Fibroblast of lung (primary cell): ENCODE measurements around the gene EME1. TPM values are rescaled to one million over a fixed set of nuclear protein-coding genes. Genes with fewer than 3 reads are reported as not detected.

Experiments
- DNase-seq, 2 donors: peaks; one replicate each; pipeline versions ENCODE4 v3.0.0 to v3.0.0-alpha.2; 2010; ENCODE audit warnings: low read depth in 2 of 2
- H2AFZ ChIP-seq: 2 replicates; pipeline ENCODE4 v1.5.1; 2012; ENCODE audit warnings: low read length, control low read depth, inconsistent platforms
- H3K27ac ChIP-seq: 2 replicates; pipeline ENCODE4 v1.5.1; 2011; ENCODE audit warnings: low read length, control low read depth; ENCODE audit not compliant: insufficient read depth
- H3K27me3 ChIP-seq: 2 replicates; pipeline ENCODE4 v1.5.1; 2011; ENCODE audit warnings: mild to moderate bottlenecking, low read length; ENCODE audit not compliant: control insufficient read depth, insufficient read depth
- H3K36me3 ChIP-seq: 2 replicates; pipeline ENCODE4 v1.5.1; 2011; ENCODE audit warnings: low read length; ENCODE audit not compliant: control insufficient read depth, insufficient read depth
- H3K4me1 ChIP-seq: 2 replicates; pipeline ENCODE4 v1.5.1; 2011; ENCODE audit warnings: low read length; ENCODE audit not compliant: control insufficient read depth, insufficient read depth; ENCODE audit errors: extremely low read depth
- H3K4me2 ChIP-seq: 2 replicates; pipeline ENCODE4 v1.5.1; 2011; ENCODE audit warnings: low read length, control low read depth; ENCODE audit not compliant: insufficient read depth; ENCODE audit errors: extremely low read depth
- H3K4me3 ChIP-seq, 4 experiments: fragments of 200-600 bp in 1 of 4; sonication (generic) in 1 of 4; replicated peaks in 1 of 4; 2 replicates each; pipeline ENCODE4 v1.5.1; 2011 to 2016; ENCODE audit warnings: low read length in 4 of 4, low read depth in 3 of 4, mild to moderate bottlenecking in 3 of 4, control low read depth in 2 of 4, inconsistent platforms in 1 of 4, mixed read lengths in 1 of 4; ENCODE audit not compliant: insufficient read depth in 1 of 4; ENCODE audit errors: control extremely low read depth in 1 of 4
- H3K79me2 ChIP-seq: 2 replicates; pipeline ENCODE4 v1.5.1; 2012; ENCODE audit warnings: mild to moderate bottlenecking, low read length, inconsistent platforms; ENCODE audit not compliant: control insufficient read depth, insufficient read depth
- H3K9ac ChIP-seq: 2 replicates; pipeline ENCODE4 v1.5.1; 2011; ENCODE audit warnings: mild to moderate bottlenecking, low read length, control low read depth; ENCODE audit not compliant: insufficient read depth
- H3K9me3 ChIP-seq: 2 replicates; pipeline ENCODE4 v1.5.1; 2012; ENCODE audit warnings: low read depth, low read length; ENCODE audit not compliant: control insufficient read depth, insufficient read depth
- H4K20me1 ChIP-seq: 2 replicates; pipeline ENCODE4 v1.5.1; 2011; ENCODE audit warnings: low read length; ENCODE audit not compliant: control insufficient read depth, insufficient read depth; ENCODE audit errors: extremely low read depth
- EZH2 ChIP-seq: IDR thresholded peaks from 2 replicates; pipeline ENCODE4 v1.5.1; 2012; ENCODE audit warnings: low read length, control low read depth, mild to moderate bottlenecking; ENCODE audit errors: missing control alignments
- polyA plus RNA-seq, 2 donors: library from polyadenylated mRNA; depleted of rRNA in 1 of 2; stranded (reverse) in 1 of 2; unstranded in 1 of 2; fragments of >200 nt; gene quantifications; 2 replicates each; pipeline ENCODE4 v1.2.1, GENCODE V29; 2011 to 2012; ENCODE audit warnings: missing spikeins in 1 of 2
- total RNA-seq: library from RNA; depleted of rRNA; stranded (reverse); fragments of >200 nt; gene quantifications from 2 replicates; pipeline ENCODE4 v1.2.1, GENCODE V29; 2014
- TF ChIP-seq, protein P1 (sequence below), 2 donors: IDR thresholded peaks in 1 of 2; conservative IDR thresholded peaks in 1 of 2; 1 replicate in 1 of 2; 2 replicates in 1 of 2; pipeline ENCODE4 v1.5.1; 2011 to 2012; ENCODE audit warnings: low read length in 2 of 2, control low read depth in 1 of 2, inconsistent platforms in 1 of 2, low read depth in 1 of 2, mild to moderate bottlenecking in 1 of 2

The EME1 gene
- total and polyA plus RNA-seq, 2 donors (not counting 1 experiment from before 2014, with no cell fraction given): 2.3 to 2.7 TPM

DNA sequence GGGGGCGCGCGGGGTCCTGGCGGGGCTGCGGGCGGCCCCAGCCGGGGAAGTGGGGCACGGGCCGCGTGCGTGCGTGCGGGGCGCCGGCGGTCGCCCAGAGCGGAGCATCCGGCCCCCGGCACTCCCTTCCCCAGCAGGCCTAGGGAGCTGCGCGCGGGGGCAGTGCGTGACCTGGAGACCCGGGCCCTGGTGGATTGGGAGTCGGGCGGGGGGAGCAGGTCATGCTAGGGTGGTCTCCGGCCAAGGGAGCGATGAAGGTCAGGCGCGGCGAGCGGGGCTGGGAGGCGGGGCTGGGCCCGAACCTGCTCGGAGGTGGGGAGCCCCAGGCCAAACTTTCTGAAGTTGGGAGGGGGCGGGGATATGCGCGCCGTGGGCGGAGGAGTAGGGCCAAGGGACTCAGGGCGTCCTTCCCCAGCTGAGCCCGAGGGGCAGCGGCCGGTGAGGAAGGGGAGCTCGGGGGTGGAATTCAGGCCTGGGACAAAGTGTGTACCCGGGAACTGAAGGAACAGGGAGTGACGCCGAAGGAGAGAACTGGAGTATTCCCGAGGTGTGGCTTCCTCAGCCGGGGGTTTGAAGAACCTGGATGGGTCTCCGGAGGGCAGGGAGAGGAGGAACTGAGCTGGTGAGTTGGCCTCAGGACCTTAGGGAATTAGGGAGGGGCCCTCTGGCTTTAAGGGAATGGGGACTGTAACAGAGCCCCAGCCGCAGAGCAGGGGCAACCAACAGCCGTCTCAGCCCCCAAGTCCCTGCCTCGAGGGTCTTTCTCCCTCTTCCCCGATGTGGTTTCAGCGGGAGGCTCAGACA lies 26.5 kb upstream of the EME1 start:
- TF ChIP-seq, protein P1, sequence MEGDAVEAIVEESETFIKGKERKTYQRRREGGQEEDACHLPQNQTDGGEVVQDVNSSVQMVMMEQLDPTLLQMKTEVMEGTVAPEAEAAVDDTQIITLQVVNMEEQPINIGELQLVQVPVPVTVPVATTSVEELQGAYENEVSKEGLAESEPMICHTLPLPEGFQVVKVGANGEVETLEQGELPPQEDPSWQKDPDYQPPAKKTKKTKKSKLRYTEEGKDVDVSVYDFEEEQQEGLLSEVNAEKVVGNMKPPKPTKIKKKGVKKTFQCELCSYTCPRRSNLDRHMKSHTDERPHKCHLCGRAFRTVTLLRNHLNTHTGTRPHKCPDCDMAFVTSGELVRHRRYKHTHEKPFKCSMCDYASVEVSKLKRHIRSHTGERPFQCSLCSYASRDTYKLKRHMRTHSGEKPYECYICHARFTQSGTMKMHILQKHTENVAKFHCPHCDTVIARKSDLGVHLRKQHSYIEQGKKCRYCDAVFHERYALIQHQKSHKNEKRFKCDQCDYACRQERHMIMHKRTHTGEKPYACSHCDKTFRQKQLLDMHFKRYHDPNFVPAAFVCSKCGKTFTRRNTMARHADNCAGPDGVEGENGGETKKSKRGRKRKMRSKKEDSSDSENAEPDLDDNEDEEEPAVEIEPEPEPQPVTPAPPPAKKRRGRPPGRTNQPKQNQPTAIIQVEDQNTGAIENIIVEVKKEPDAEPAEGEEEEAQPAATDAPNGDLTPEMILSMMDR (conservative IDR thresholded peaks at IDR 0.05 in 1 of 2, IDR thresholded peaks at IDR 0.05 in 1 of 2; ENCODE audit: low read depth in 1 of 2, low read length in 2 of 2): no peak
- Histone ChIP-seq H3K4me1 (peaks cover 9% of the 10 kb centered on the region), H4K20me1 (no peaks in the 10 kb centered on the region), H3K4me3 (peak overlapping the region; percentile 75 to 92 (median 88)), H3K9me3 (no peaks in the 10 kb centered on the region), H3K27me3 (peaks cover 2% of the 10 kb centered on the region), H3K79me2 (peaks cover 13% of the 10 kb centered on the region), H3K27ac (peak overlapping the region; percentile 58), H3K9ac (peak overlapping the region; percentile 77), H2AFZ (peak overlapping the region; percentile 83), H3K36me3 (peaks cover 2% of the 10 kb centered on the region), H3K4me2 (peak overlapping the region; percentile 93)
- DNase-seq: no peak

DNA sequence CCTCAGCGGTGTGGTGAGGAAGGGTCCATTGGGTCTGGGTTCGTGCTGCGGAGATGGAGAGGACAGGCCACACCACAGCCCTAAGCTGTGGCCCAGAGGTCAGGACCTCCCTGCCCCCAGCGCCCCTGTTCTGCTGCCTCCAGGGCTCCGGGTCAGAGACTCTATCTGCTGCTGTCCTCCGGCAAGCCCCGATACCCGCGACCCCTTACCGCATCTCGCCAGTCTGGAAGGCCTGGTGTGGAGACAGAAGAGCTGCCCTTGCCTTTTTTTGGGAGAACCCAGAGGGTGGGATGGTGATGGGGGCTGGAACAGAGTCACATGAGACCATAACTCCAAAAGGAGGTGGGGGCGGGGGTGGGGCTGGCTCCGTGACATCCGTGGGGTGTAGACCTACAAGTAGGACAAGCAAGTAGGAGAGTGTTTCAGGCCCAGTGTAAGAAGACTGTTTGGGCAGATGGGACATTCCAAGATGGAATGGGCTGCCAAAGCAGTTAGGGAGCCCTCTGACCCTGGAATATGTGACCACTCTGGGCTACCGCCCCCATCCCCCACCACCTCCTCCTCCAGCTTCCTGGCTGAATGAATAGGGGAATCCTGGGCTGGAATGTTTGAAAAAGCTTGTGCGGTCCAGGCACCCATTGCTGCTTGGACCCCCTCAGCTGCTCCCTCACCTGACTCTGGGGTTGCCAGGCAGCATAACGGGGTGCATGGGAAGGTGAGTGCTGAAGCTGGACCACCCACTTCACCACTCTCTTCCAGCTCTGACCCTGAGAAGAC lies 25.7 kb upstream of the EME1 start:
- H3K27ac ChIP-seq: peak overlapping the region; percentile 58
- peaks cover 2% of the 10 kb centered on the region for H3K36me3 ChIP-seq
- H3K79me2 ChIP-seq: peaks cover 13% of the 10 kb centered on the region
- peak overlapping the region; percentile 93 for H3K4me2 ChIP-seq
- H3K27me3 ChIP-seq: peaks cover 2% of the 10 kb centered on the region
- TF ChIP-seq, protein P1 (conservative IDR thresholded peaks at IDR 0.05 in 1 of 2, IDR thresholded peaks at IDR 0.05 in 1 of 2; ENCODE audit: low read depth in 1 of 2, low read length in 2 of 2): no peak
- TF ChIP-seq EZH2: no peak
- no peaks in the 10 kb centered on the region for H3K9me3 ChIP-seq
- H2AFZ ChIP-seq: peak overlapping the region; percentile 49
- H3K4me3 ChIP-seq: peak overlapping the region; percentile 75 to 92 (median 88)
- peaks cover 9% of the 10 kb centered on the region for H3K4me1 ChIP-seq
- no peaks in the 10 kb centered on the region for H4K20me1 ChIP-seq
- H3K9ac ChIP-seq: peak overlapping the region; percentile 77
- DNase-seq: no peak

DNA sequence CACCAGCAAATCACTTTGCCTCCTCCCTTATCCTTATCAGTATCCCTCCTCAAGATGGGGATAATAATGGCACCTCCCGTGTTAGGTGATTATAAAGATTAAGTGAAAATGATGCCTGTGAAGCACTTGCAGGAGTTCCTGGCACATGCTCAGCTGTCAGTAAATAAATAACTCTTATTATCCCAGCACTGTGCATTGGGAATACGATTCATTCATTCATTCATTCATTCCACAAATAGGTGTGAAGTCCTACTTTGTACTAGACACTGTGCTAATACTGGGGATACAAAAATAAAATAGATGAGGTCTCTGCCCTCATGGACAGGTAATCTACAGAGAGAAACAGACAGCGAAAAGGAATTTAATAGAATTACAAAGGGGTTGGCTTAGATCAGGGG lies 25.1 kb upstream of the EME1 start:
- H3K4me3 ChIP-seq: peak overlapping the region in 1 of 4 experiments; percentile 92
- peaks cover 2% of the 10 kb centered on the region for H3K27me3 ChIP-seq
- H3K4me1 ChIP-seq: peaks cover 9% of the 10 kb centered on the region
- TF ChIP-seq, protein P1 (conservative IDR thresholded peaks at IDR 0.05 in 1 of 2, IDR thresholded peaks at IDR 0.05 in 1 of 2; ENCODE audit: low read depth in 1 of 2, low read length in 2 of 2): no peak
- TF ChIP-seq EZH2: no peak
- H3K36me3 ChIP-seq: peaks cover 2% of the 10 kb centered on the region
- no peak overlapping the region for H3K9ac ChIP-seq
- DNase-seq: no peak
- H3K4me2 ChIP-seq: peak overlapping the region; percentile 93
- H3K9me3 ChIP-seq: no peaks in the 10 kb centered on the region
- no peak overlapping the region for H2AFZ ChIP-seq
- H3K79me2 ChIP-seq: peaks cover 13% of the 10 kb centered on the region
- no peaks in the 10 kb centered on the region for H4K20me1 ChIP-seq
- no peak overlapping the region for H3K27ac ChIP-seq
